Panc1 (cell line): ENCODE data around the gene HMGXB4. TPM values are rescaled to one million over a fixed set of nuclear protein-coding genes. Genes with fewer than 3 reads are reported as not detected.

Experiments used
- microRNA-seq: library from miRNA; unstranded; fragments of <30 nt; microRNA quantifications from one replicate; pipeline ENCODE4 v1.1.0, GENCODE V29; 2020; ENCODE audit not compliant: unreplicated experiment
- total RNA-seq: library from RNA; stranded (reverse); gene quantifications from one replicate; pipeline ENCODE4 v1.2.1, GENCODE V29; 2021; ENCODE audit not compliant: unreplicated experiment

Gene HMGXB4
- total RNA-seq, 1 experiment from 2014 or later = 23.7 TPM

Small RNA genes lying within 50 kb of the gene (microRNA-seq; reads per million reads assigned to microRNA genes)
- gene MIR3909 (4.4 reads per million, percentile 10 among the genes with 10 or more reads in this experiment), gene MIR6069 (not detected)

Other genes with a start within 250 kb of the HMGXB4 start
- not detected for gene ISX, start 191.3 kb upstream of the HMGXB4 start, total RNA-seq
- 32.7 TPM for gene TOM1, start 42.4 kb downstream of the HMGXB4 start, total RNA-seq
- gene HMOX1, start 123.6 kb downstream of the HMGXB4 start, total RNA-seq = 105 TPM
- gene MCM5, start 142.6 kb downstream of the HMGXB4 start, total RNA-seq = 122 TPM